Stimulated activated CD8-positive, alpha-beta memory T cell treated with anti-CD3 and anti-CD28 coated beads, Interleukin-12 subunit alpha, Interleukin-12 subunit beta, amount 100 ng/mL, for 24 hours (primary cell): ENCODE measurements around the gene LRRC8C.
A peak's percentile ranks its signal among the peaks of the same experiment; 100 is the strongest.
"Not testable (repeated sequence)": the region's sequence is repeated elsewhere in the genome, so short reads cannot be mapped to it uniquely, and the experiment has no call there.

ENCODE experiments used
- DNase-seq: peaks from one replicate; pipeline ENCODE4 v3.0.0-alpha.2; 2020; ENCODE audit errors: extremely low read depth

Gene LRRC8C

GRCh38 chr1:89632657-89633247 is at the start of gene LRRC8C:
TSS of gene LRRC8C (plus strand) at chr1:89633120. CDS start at chr1:89686474, 53,354 bp downstream.
- DNase-seq = peak; percentile 69

- DNase-seq = no peak
Observed at GRCh38 chr1:89584211-89584610, 48.7 kb upstream of the LRRC8C start.

- DNase-seq = no peak
Observed at GRCh38 chr1:89584781-89585180, 48.1 kb upstream of the LRRC8C start.

- DNase-seq = no peak
Observed at GRCh38 chr1:89587729-89588161, 45.2 kb upstream of the LRRC8C start.

GRCh38 chr1:89588480-89588879 is 44.4 kb upstream of the LRRC8C start:
- no peak for DNase-seq

- no peak for DNase-seq
Observed at GRCh38 chr1:89589515-89589914, 43.4 kb upstream of the LRRC8C start.

GRCh38 chr1:89590341-89591080 is 42.4 kb upstream of the LRRC8C start:
- DNase-seq = no peak

- not testable (repeated sequence) for DNase-seq
Observed at GRCh38 chr1:89592861-89593302, 40.0 kb upstream of the LRRC8C start.

- DNase-seq = no peak
Observed at GRCh38 chr1:89594096-89594740, 38.7 kb upstream of the LRRC8C start.

- no peak for DNase-seq
Observed at GRCh38 chr1:89596698-89597097, 36.2 kb upstream of the LRRC8C start.

- no peak for DNase-seq
Observed at GRCh38 chr1:89598450-89599331, 34.2 kb upstream of the LRRC8C start.

GRCh38 chr1:89599332-89599630 is 33.6 kb upstream of the LRRC8C start:
- no peak for DNase-seq

- DNase-seq = no peak
Observed at GRCh38 chr1:89600451-89601224, 32.3 kb upstream of the LRRC8C start.

GRCh38 chr1:89602871-89603404 is 30.0 kb upstream of the LRRC8C start:
- DNase-seq = no peak

GRCh38 chr1:89603651-89604413 is 29.1 kb upstream of the LRRC8C start:
- DNase-seq = no peak

GRCh38 chr1:89604414-89604735 is 28.5 kb upstream of the LRRC8C start:
- no peak for DNase-seq

GRCh38 chr1:89605692-89606091 is 27.2 kb upstream of the LRRC8C start:
- DNase-seq = no peak

GRCh38 chr1:89606227-89606980 is 26.5 kb upstream of the LRRC8C start:
- no peak for DNase-seq

GRCh38 chr1:89607156-89607555 is 25.8 kb upstream of the LRRC8C start:
- DNase-seq = no peak
